ENCODE results near the gene PALLD.

The PALLD gene

DNA sequence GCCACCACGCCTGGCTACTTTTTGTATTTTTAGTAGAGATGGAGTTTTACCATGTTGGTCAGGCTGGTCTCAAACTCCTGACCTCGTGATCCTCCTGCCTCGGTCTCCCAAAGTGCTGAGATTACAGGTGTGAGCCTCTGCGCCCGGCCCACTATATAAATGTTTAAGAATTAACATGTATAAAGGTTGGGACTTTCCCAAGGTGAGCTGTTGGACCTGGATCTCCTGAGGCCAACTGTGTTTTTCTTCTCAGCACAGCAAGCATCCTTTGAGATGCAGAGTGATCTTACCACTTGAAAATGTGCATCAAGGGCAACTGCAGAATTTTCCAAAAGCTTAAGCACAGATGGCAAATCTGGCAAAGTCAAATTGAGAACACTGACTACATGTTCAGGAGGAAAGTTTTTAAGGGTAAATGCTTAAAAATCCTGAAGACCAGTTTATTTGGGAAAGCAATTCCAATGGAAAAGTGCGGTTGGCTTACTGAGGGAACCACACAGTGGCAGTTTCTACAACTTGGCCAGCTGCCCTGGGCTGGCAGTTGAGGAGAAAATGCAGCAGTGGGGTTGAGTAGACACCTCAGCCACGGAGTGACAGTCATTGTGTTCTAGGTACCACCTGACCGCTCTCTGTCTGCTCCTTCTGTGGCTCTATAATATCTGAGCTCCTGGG lies 344.3 kb downstream of the PALLD start:
- no peak for DNase-seq (ENCODE audit: low read depth)
- TF ChIP-seq, protein P1, sequence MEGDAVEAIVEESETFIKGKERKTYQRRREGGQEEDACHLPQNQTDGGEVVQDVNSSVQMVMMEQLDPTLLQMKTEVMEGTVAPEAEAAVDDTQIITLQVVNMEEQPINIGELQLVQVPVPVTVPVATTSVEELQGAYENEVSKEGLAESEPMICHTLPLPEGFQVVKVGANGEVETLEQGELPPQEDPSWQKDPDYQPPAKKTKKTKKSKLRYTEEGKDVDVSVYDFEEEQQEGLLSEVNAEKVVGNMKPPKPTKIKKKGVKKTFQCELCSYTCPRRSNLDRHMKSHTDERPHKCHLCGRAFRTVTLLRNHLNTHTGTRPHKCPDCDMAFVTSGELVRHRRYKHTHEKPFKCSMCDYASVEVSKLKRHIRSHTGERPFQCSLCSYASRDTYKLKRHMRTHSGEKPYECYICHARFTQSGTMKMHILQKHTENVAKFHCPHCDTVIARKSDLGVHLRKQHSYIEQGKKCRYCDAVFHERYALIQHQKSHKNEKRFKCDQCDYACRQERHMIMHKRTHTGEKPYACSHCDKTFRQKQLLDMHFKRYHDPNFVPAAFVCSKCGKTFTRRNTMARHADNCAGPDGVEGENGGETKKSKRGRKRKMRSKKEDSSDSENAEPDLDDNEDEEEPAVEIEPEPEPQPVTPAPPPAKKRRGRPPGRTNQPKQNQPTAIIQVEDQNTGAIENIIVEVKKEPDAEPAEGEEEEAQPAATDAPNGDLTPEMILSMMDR (IDR thresholded peaks at IDR 0.05; ENCODE audit: control insufficient read depth, insufficient read depth, low read depth, low read length, missing control alignments) = no peak
- no peak overlapping the region for H3K4me3 ChIP-seq (ENCODE audit: control insufficient read depth, low read depth, low read length)

- DNase-seq (ENCODE audit: low read depth) = no peak
- TF ChIP-seq, protein P1 (IDR thresholded peaks at IDR 0.05; ENCODE audit: control insufficient read depth, insufficient read depth, low read depth, low read length, missing control alignments) = no peak
- no peak overlapping the region for H3K4me3 ChIP-seq (ENCODE audit: control insufficient read depth, low read depth, low read length)
Observed at GRCh38 chr4:168841672-168842019, 344.8 kb downstream of the PALLD start.

GRCh38 chr4:168842186-168842585 lies 345.3 kb downstream of the PALLD start:
- H3K4me3 ChIP-seq (ENCODE audit: control insufficient read depth, low read depth, low read length) = no peak overlapping the region
- DNase-seq (ENCODE audit: low read depth) = no peak
- TF ChIP-seq, protein P1 (IDR thresholded peaks at IDR 0.05; ENCODE audit: control insufficient read depth, insufficient read depth, low read depth, low read length, missing control alignments) = no peak

GRCh38 chr4:168843635-168844034 lies 346.8 kb downstream of the PALLD start:
- TF ChIP-seq, protein P1 (IDR thresholded peaks at IDR 0.05; ENCODE audit: control insufficient read depth, insufficient read depth, low read depth, low read length, missing control alignments) = no peak
- no peak for DNase-seq (ENCODE audit: low read depth)
- no peak overlapping the region for H3K4me3 ChIP-seq (ENCODE audit: control insufficient read depth, low read depth, low read length)

GRCh38 chr4:168844353-168845049 lies 347.6 kb downstream of the PALLD start:
- TF ChIP-seq, protein P1 (IDR thresholded peaks at IDR 0.05; ENCODE audit: control insufficient read depth, insufficient read depth, low read depth, low read length, missing control alignments) = no peak
- H3K4me3 ChIP-seq (ENCODE audit: control insufficient read depth, low read depth, low read length) = no peak overlapping the region
- no peak for DNase-seq (ENCODE audit: low read depth)

GRCh38 chr4:168845897-168846296 lies 349.0 kb downstream of the PALLD start:
- TF ChIP-seq, protein P1 (IDR thresholded peaks at IDR 0.05; ENCODE audit: control insufficient read depth, insufficient read depth, low read depth, low read length, missing control alignments) = no peak
- H3K4me3 ChIP-seq (ENCODE audit: control insufficient read depth, low read depth, low read length) = no peak overlapping the region
- DNase-seq (ENCODE audit: low read depth) = no peak
